Endothelial cell of umbilical vein (primary cell): ENCODE data around the gene MYO9B. TPM values are rescaled to one million over a fixed set of nuclear protein-coding genes. Genes with fewer than 3 reads are reported as not detected.

Experiments used
- BruUV-seq: library from RNA; stranded (reverse); fragments of 400-500 nt; replicated peaks from 2 replicates; lab custom pipeline; 2021; lab: Mats Ljungman, UMichigan
- CTCF ChIA-PET: fragments of 300-600, 350-600 bp; sonication (Branson Sonifier 250); formaldehyde crosslinking; loops from one replicate; lab custom pipeline; 2021; ENCODE audit warnings: antibody characterized with exemption, inconsistent platforms; lab: Charles Lee
- POLR2A ChIA-PET: fragments of 300-600, 350-600 bp; sonication (Branson Sonifier 250); formaldehyde crosslinking; loops from one replicate; lab custom pipeline; 2021; ENCODE audit warnings: antibody characterized with exemption, inconsistent platforms; lab: Charles Lee
- DNase-seq: peaks from one replicate; pipeline ENCODE4 v3.0.0-alpha.2; 2011; ENCODE audit warnings: low read depth, low spot score
- FAIRE-seq: peaks from 2 replicates; lab custom pipeline; 2011; peaks lifted over from hg19 to GRCh38; lab: Jason Lieb, UNC
- H2AFZ ChIP-seq: 2 replicates; pipeline ENCODE4 v1.6.0; 2012; ENCODE audit warnings: low read depth, low read length, control low read depth, inconsistent platforms
- H3K27ac ChIP-seq: 2 replicates; pipeline ENCODE4 v1.5.1; 2011; ENCODE audit warnings: low read depth, mild to moderate bottlenecking, control low read depth, low read length, moderate library complexity; ENCODE audit not compliant: insufficient read depth
- H3K27me3 ChIP-seq, 2 experiments: 2 replicates each; pipeline versions ENCODE4 v1.6.0 to v1.6.1; 2011; ENCODE audit warnings: low read length in 2 of 2, mixed read lengths in 1 of 2; ENCODE audit not compliant: control insufficient read depth in 2 of 2, insufficient read depth in 2 of 2
- H3K36me3 ChIP-seq, 2 experiments: 2 replicates in 1 of 2; 3 replicates in 1 of 2; pipeline ENCODE4 v1.5.1; 2011; ENCODE audit warnings: low read length in 2 of 2, mild to moderate bottlenecking in 1 of 2, moderate library complexity in 1 of 2; ENCODE audit not compliant: control insufficient read depth in 2 of 2, insufficient read depth in 2 of 2; ENCODE audit errors: extremely low read depth in 1 of 2
- H3K4me1 ChIP-seq: 3 replicates; pipeline ENCODE4 v1.5.1; 2011; ENCODE audit warnings: mild to moderate bottlenecking, low read length; ENCODE audit not compliant: control insufficient read depth, insufficient read depth; ENCODE audit errors: extremely low read depth
- H3K4me2 ChIP-seq: 2 replicates; pipeline ENCODE4 v1.6.1; 2011; ENCODE audit warnings: low read length, control low read depth, mixed read lengths; ENCODE audit not compliant: insufficient read depth
- H3K4me3 ChIP-seq, 3 experiments: fragments of 200-600 bp in 1 of 3; sonication (generic), shearing (Covaris generic) in 1 of 3; replicated peaks in 1 of 3; 2 replicates each; pipeline ENCODE4 v1.5.1; 2011 to 2016; ENCODE audit warnings: control low read depth in 3 of 3, low read length in 3 of 3, mild to moderate bottlenecking in 2 of 3, inconsistent platforms in 1 of 3, low read depth in 1 of 3, moderate library complexity in 1 of 3; ENCODE audit not compliant: insufficient read depth in 1 of 3
- H3K79me2 ChIP-seq: 2 replicates; pipeline ENCODE4 v1.6.0; 2012; ENCODE audit warnings: low read length, inconsistent platforms; ENCODE audit not compliant: control insufficient read depth, insufficient read depth
- H3K9ac ChIP-seq: replicated peaks from 2 replicates; pipeline ENCODE3; 2011; ENCODE audit warnings: low read length, control low read depth; ENCODE audit not compliant: insufficient read depth; ENCODE audit errors: extremely low read depth
- H3K9me1 ChIP-seq: replicated peaks from 3 replicates; pipeline ENCODE4 v1.6.0; 2011; ENCODE audit warnings: mild to moderate bottlenecking, low read length; ENCODE audit not compliant: control insufficient read depth, insufficient read depth; ENCODE audit errors: extremely low read depth
- H3K9me3 ChIP-seq: replicated peaks from 2 replicates; pipeline ENCODE4 v1.5.1; 2012; ENCODE audit warnings: low read length, inconsistent platforms; ENCODE audit not compliant: control insufficient read depth, insufficient read depth
- H4K20me1 ChIP-seq: replicated peaks from 2 replicates; pipeline ENCODE3; 2011; ENCODE audit warnings: mild to moderate bottlenecking, low read length; ENCODE audit not compliant: control insufficient read depth, insufficient read depth; ENCODE audit errors: extremely low read depth
- CTCF ChIP-seq, 2 donors: IDR thresholded peaks; 1 replicate in 1 of 2; 2 replicates in 1 of 2; pipeline ENCODE4 v1.5.1; 2011; ENCODE audit warnings: low read length in 2 of 2, mild to moderate bottlenecking in 2 of 2, moderate library complexity in 2 of 2, control low read depth in 1 of 2, inconsistent platforms in 1 of 2, low read depth in 1 of 2; ENCODE audit not compliant: insufficient read depth in 1 of 2; ENCODE audit errors: extremely low read depth in 1 of 2
- EZH2 ChIP-seq: IDR thresholded peaks from 2 replicates; pipeline ENCODE4 v1.6.1; 2012; ENCODE audit warnings: borderline replicate concordance, low read depth, mild to moderate bottlenecking, moderate library complexity, low read length, inconsistent platforms; ENCODE audit not compliant: severe bottlenecking
- FOS ChIP-seq: IDR thresholded peaks from 2 replicates; pipeline ENCODE4 v1.6.1; 2011; ENCODE audit warnings: mild to moderate bottlenecking, low read length, moderate library complexity, borderline replicate concordance; ENCODE audit not compliant: insufficient read depth
- GATA2 ChIP-seq: IDR thresholded peaks from 2 replicates; pipeline ENCODE4 v1.7.0; 2011; ENCODE audit warnings: low read depth, mild to moderate bottlenecking, moderate library complexity, mixed read lengths, low read length; ENCODE audit not compliant: insufficient read length, insufficient read depth
- JUN ChIP-seq: IDR thresholded peaks from 2 replicates; pipeline ENCODE4 v1.6.1; 2011; ENCODE audit warnings: borderline replicate concordance, low read depth; ENCODE audit not compliant: insufficient read length, insufficient read depth
- MYC ChIP-seq: IDR thresholded peaks from one replicate; pipeline ENCODE4 v1.6.1; 2011; ENCODE audit warnings: mild to moderate bottlenecking, low read depth, low read length
- POLR2A ChIP-seq: IDR thresholded peaks from 2 replicates; pipeline ENCODE4 v1.6.1; 2012; ENCODE audit warnings: low read depth, mild to moderate bottlenecking, control low read depth, low read length
- POLR2AphosphoS5 ChIP-seq: IDR thresholded peaks from 2 replicates; pipeline ENCODE4 v1.6.1; 2012; ENCODE audit warnings: low read depth, mild to moderate bottlenecking, control low read depth, low read length, moderate library complexity; ENCODE audit not compliant: insufficient read depth
- dilution Hi-C: fragments of 300-500 bp; cut with MboI; formaldehyde crosslinking; loops from one replicate; pipeline ENCODE4 v1.15.0; 2019; ENCODE audit warnings: low sequenced_read_pairs; ENCODE audit not compliant: extremely low pct_ligation_motif_present
- intact Hi-C: fragments of 100-400 bp; cut with micrococcal nuclease; formaldehyde crosslinking; loops from one replicate; pipeline ENCODE4 v1.10.0; 2022
- polyA plus RNA-seq, 4 experiments: library from polyadenylated mRNA; depleted of rRNA in 3 of 4; stranded (reverse) in 3 of 4; unstranded in 1 of 4; fragments of >200 nt; gene quantifications; 2 replicates each; pipeline versions ENCODE4 v1.2.1 to v1.2.3, GENCODE V29; 2011 to 2012; ENCODE audit warnings: missing spikeins in 1 of 4
- total RNA-seq: library from RNA; stranded (reverse); gene quantifications from 2 replicates; pipeline ENCODE4 v1.2.3, GENCODE V29; 2021
- TF ChIP-seq, protein P1 (sequence below): IDR thresholded peaks from 2 replicates; pipeline ENCODE4 v1.6.1; 2011; ENCODE audit not compliant: insufficient read depth, insufficient read length

Gene MYO9B
- total and polyA plus RNA-seq, 2 donors (not counting 3 experiments of a cell fraction or from before 2014, with no cell fraction given), result 64.4 to 119 TPM

DNA sequence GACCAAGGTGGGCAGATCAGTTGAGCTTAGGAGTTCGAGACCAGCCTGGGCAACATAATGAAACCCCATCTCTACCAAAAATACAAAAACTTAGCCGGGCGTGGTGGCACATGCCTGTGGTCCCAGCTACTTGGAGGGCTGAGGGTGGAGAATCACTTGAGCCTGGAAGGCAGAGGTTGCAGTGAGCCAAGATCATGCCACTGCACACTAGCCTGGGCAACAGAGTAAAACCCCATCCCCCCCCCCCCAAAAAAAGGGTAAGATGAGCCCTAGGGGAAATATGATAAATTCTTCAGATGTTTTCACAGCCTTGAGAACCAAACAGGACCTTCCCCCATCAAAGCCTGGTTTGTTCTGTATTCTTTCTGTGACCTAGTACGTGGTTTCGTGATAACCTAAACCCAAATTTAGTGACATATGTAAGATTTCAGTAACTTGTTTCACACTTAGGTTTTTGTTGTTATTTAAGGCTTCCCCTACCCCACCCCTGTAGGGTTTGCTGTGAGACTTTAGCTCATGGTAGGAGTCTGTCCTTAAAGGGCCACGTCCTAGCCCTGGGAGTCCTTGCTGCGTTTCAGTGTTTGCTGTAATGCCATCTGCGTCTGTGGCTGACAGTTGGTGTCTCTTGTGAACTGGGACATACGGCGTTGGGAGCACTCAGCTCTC, 49.6 kb downstream of the MYO9B start:
- H3K9me3 ChIP-seq, result no peaks in the 10 kb centered on the region
- no peaks in the 10 kb centered on the region for H3K27me3 ChIP-seq
- H3K79me2 ChIP-seq, result peaks cover 15% of the 10 kb centered on the region
- TF ChIP-seq POLR2AphosphoS5, result no peak
- no peak for TF ChIP-seq POLR2A
- no peak for TF ChIP-seq MYC
- TF ChIP-seq JUN, result no peak
- TF ChIP-seq GATA2, result no peak
- TF ChIP-seq, protein P1, sequence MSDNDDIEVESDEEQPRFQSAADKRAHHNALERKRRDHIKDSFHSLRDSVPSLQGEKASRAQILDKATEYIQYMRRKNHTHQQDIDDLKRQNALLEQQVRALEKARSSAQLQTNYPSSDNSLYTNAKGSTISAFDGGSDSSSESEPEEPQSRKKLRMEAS, result no peak
- no peak for TF ChIP-seq EZH2
- no peak for TF ChIP-seq FOS
- TF ChIP-seq CTCF (IDR thresholded peaks at IDR 0.05; ENCODE audit: extremely low read depth in 1 of 2, insufficient read depth in 1 of 2, low read depth in 1 of 2, low read length in 2 of 2), result no peak
- FAIRE-seq (no peak), DNase-seq (no peak)
- no TSS peak for BruUV-seq
- ChIA-PET POLR2A (no interaction called here), CTCF (interaction anchor here (0.8 to 1.2 kb wide), 2 partner anchors 17 to 410 kb away, joined by 3 read pairs; no protein-coding TSS in a partner anchor)
- H2AFZ ChIP-seq, result no peak overlapping the region
- H3K27ac ChIP-seq, result no peak overlapping the region
- intact Hi-C loops (no loop called here), dilution Hi-C loops (no loop called here)
- no peaks in the 10 kb centered on the region for H4K20me1 ChIP-seq
- H3K4me3 ChIP-seq, result no peak overlapping the region
- H3K4me1 ChIP-seq, result no peaks in the 10 kb centered on the region
- no peaks in the 10 kb centered on the region for H3K9me1 ChIP-seq
- no peak overlapping the region for H3K4me2 ChIP-seq
- H3K9ac ChIP-seq, result no peak overlapping the region
- H3K36me3 ChIP-seq, result peaks cover 2 to 4% of the 10 kb centered on the region in 2 experiments
